ENCODE data around the gene SSBP3. TPM values are rescaled to one million over a fixed set of nuclear protein-coding genes. Genes with fewer than 3 reads are reported as not detected.

SSBP3 gene
- total and polyA plus RNA-seq, 2 of the 13 experiments (the other 11 are each of a cell fraction or from before 2014, with no cell fraction given), result 8.5 to 17.6 TPM

GRCh38 chr1:54191525-54191924, 214.7 kb downstream of the SSBP3 start:
- no TSS peak for BruUV-seq (replicated peaks)
- H3K9me3 ChIP-seq (ENCODE audit: low read length), result no peaks in the 10 kb centered on the region
- H3K79me2 ChIP-seq (ENCODE audit: insufficient read depth, low read length), result no peaks in the 10 kb centered on the region
- WGBS (ENCODE audit: low lambda C conversion rate), result 92% methylated on average over 1 of the region's 1 CpG
- no peak overlapping the region for H3K27ac ChIP-seq (ENCODE audit: extremely low read length, insufficient read depth, low read length)
- intact Hi-C loops (cut with micrococcal nuclease; ENCODE audit: unreplicated experiment) (no loop called here), in situ Hi-C loops (cut with HindIII; ENCODE audit: extremely low pct_ligation_motif_present, low pct_unique_long_range_greater_than_20kb) (no loop called here)
- TF ChIP-seq U2AF1 (optimal IDR thresholded peaks at IDR 0.05; ENCODE audit: low read depth, low read length) (no peak), ZNF230 (CRISPR knock-in tag; IDR thresholded peaks at IDR 0.05) (no peak), KLF9 (CRISPR knock-in tag; IDR thresholded peaks at IDR 0.05; ENCODE audit: low read depth) (no peak), EHMT2 (IDR thresholded peaks at IDR 0.05; ENCODE audit: borderline replicate concordance, low read depth, low read length) (no peak), ATF1 (CRISPR knock-in tag; IDR thresholded peaks at IDR 0.05) (no peak), RXRA (CRISPR knock-in tag; IDR thresholded peaks at IDR 0.05) (no peak), BCL3 (CRISPR knock-in tag; IDR thresholded peaks at IDR 0.05) (no peak), TAF1 (CRISPR knock-in tag; IDR thresholded peaks at IDR 0.05) (no peak)
- CTCF ChIA-PET (ENCODE audit: low intra/inter-chr PET ratio, low total read pairs), result no interaction called here
- H3K4me2 ChIP-seq (ENCODE audit: low read depth, low read length), result no peak overlapping the region
- POLR2A ChIA-PET, result no interaction called here
- no peaks in the 10 kb centered on the region for H3K4me1 ChIP-seq (ENCODE audit: insufficient read depth, low read length)
- DNase-seq (ENCODE audit: low spot score) (no peak), FAIRE-seq (no peak), ATAC-seq (no peak)
- no peaks in the 10 kb centered on the region for H3K27me3 ChIP-seq (ENCODE audit: control insufficient read depth in 1 of 2, insufficient read depth in 2 of 2, low read length in 2 of 2)
- no peak overlapping the region for H3K4me3 ChIP-seq (replicated peaks in 1 of 3; ENCODE audit: insufficient read depth in 1 of 3, low read depth in 2 of 3, low read length in 3 of 3)
- H2AFZ ChIP-seq (ENCODE audit: low read length), result no peak overlapping the region
- peaks cover 4 to 6% of the 10 kb centered on the region in 2 experiments; a peak in 1 of 5 replicates for H3K36me3 ChIP-seq (replicated peaks in 1 of 2; ENCODE audit: control insufficient read depth in 1 of 2, insufficient read depth in 2 of 2, low read length in 2 of 2)
- H3K9ac ChIP-seq (ENCODE audit: insufficient read depth, low read depth, low read length), result no peak overlapping the region
- H4K20me1 ChIP-seq (ENCODE audit: insufficient read depth, low read length), result no peaks in the 10 kb centered on the region

- intact Hi-C loops (cut with micrococcal nuclease; ENCODE audit: unreplicated experiment), result no loop called here
- H3K9me3 ChIP-seq (ENCODE audit: low read length), result no peaks in the 10 kb centered on the region
- no peaks in the 10 kb centered on the region for H4K20me1 ChIP-seq (ENCODE audit: insufficient read depth, low read length)
- H3K79me2 ChIP-seq (ENCODE audit: insufficient read depth, low read length), result no peaks in the 10 kb centered on the region
- peaks cover 4 to 6% of the 10 kb centered on the region in 2 experiments; a peak in 1 of 5 replicates for H3K36me3 ChIP-seq (replicated peaks in 1 of 2; ENCODE audit: control insufficient read depth in 1 of 2, insufficient read depth in 2 of 2, low read length in 2 of 2)
- ATAC-seq (no peak), DNase-seq (ENCODE audit: low spot score) (no peak), FAIRE-seq (no peak)
- H3K4me3 ChIP-seq (replicated peaks in 1 of 3; ENCODE audit: insufficient read depth in 1 of 3, low read depth in 2 of 3, low read length in 3 of 3), result no peak overlapping the region
- no peak overlapping the region for H2AFZ ChIP-seq (ENCODE audit: low read length)
- no TSS peak for BruUV-seq (replicated peaks)
- no peaks in the 10 kb centered on the region for H3K27me3 ChIP-seq (ENCODE audit: control insufficient read depth in 1 of 2, insufficient read depth in 2 of 2, low read length in 2 of 2)
- in situ Hi-C loops (cut with HindIII; ENCODE audit: extremely low pct_ligation_motif_present, low pct_unique_long_range_greater_than_20kb), result no loop called here
- no peaks in the 10 kb centered on the region for H3K4me1 ChIP-seq (ENCODE audit: insufficient read depth, low read length)
- WGBS (ENCODE audit: low lambda C conversion rate), result 96% methylated on average over 8 of the region's 9 CpGs
- H3K9ac ChIP-seq (ENCODE audit: insufficient read depth, low read depth, low read length), result no peak overlapping the region
- ChIA-PET CTCF (ENCODE audit: low intra/inter-chr PET ratio, low total read pairs) (no interaction called here), POLR2A (interaction anchor here (1.4 kb wide), 1 partner anchor 10 kb away, joined by 3 read pairs; the partner anchor contains the start of genes CYB5RL and MRPL37)
- H3K4me2 ChIP-seq (ENCODE audit: low read depth, low read length), result no peak overlapping the region
- H3K27ac ChIP-seq (ENCODE audit: extremely low read length, insufficient read depth, low read length), result no peak overlapping the region
- TF ChIP-seq ZNF33A (CRISPR knock-in tag; IDR thresholded peaks at IDR 0.05; ENCODE audit: borderline replicate concordance) (no peak), ZNF558 (CRISPR knock-in tag; IDR thresholded peaks at IDR 0.05; ENCODE audit: borderline replicate concordance) (no peak), ATF5 (CRISPR knock-in tag; IDR thresholded peaks at IDR 0.05; ENCODE audit: low read depth) (no peak), NFE2L2 (IDR thresholded peaks at IDR 0.05; ENCODE audit: low read length) (no peak), ZSCAN21 (CRISPR knock-in tag; IDR thresholded peaks at IDR 0.05; ENCODE audit: borderline replicate concordance) (no peak), FOXO4 (CRISPR knock-in tag; conservative IDR thresholded peaks at IDR 0.05) (no peak), RARA (CRISPR knock-in tag; IDR thresholded peaks at IDR 0.05) (no peak), ZNF577 (CRISPR knock-in tag; IDR thresholded peaks at IDR 0.05; ENCODE audit: borderline replicate concordance, low read depth) (no peak)
Measured at GRCh38 chr1:54190526-54190925, 215.7 kb downstream of the SSBP3 start.
